ENCODE results near the gene VAPB.

The VAPB gene

GRCh38 chr20:58483470-58483869, 94.4 kb downstream of the VAPB start (continued):
- TF ChIP-seq, protein P1, sequence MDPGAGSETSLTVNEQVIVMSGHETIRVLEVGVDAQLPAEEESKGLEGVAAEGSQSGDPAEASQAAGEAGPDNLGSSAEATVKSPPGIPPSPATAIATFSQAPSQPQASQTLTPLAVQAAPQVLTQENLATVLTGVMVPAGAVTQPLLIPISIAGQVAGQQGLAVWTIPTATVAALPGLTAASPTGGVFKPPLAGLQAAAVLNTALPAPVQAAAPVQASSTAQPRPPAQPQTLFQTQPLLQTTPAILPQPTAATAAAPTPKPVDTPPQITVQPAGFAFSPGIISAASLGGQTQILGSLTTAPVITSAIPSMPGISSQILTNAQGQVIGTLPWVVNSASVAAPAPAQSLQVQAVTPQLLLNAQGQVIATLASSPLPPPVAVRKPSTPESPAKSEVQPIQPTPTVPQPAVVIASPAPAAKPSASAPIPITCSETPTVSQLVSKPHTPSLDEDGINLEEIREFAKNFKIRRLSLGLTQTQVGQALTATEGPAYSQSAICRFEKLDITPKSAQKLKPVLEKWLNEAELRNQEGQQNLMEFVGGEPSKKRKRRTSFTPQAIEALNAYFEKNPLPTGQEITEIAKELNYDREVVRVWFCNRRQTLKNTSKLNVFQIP (CRISPR knock-in tag; IDR thresholded peaks at IDR 0.05; ENCODE audit: borderline replicate concordance, low read depth) = no peak
- no peak for TF ChIP-seq PPARA (CRISPR knock-in tag; IDR thresholded peaks at IDR 0.05; ENCODE audit: borderline replicate concordance)
- no peak for TF ChIP-seq ZC3H10 (CRISPR knock-in tag; IDR thresholded peaks at IDR 0.05)

GRCh38 chr20:58485393-58485792, 96.4 kb downstream of the VAPB start:
- TF ChIP-seq PPARA (CRISPR knock-in tag; IDR thresholded peaks at IDR 0.05; ENCODE audit: borderline replicate concordance) = no peak
- TF ChIP-seq BACH2 (CRISPR knock-in tag; IDR thresholded peaks at IDR 0.05; ENCODE audit: borderline replicate concordance) = no peak
- no peak for TF ChIP-seq RARB (CRISPR knock-in tag; IDR thresholded peaks at IDR 0.05)
- TF ChIP-seq, protein P2, sequence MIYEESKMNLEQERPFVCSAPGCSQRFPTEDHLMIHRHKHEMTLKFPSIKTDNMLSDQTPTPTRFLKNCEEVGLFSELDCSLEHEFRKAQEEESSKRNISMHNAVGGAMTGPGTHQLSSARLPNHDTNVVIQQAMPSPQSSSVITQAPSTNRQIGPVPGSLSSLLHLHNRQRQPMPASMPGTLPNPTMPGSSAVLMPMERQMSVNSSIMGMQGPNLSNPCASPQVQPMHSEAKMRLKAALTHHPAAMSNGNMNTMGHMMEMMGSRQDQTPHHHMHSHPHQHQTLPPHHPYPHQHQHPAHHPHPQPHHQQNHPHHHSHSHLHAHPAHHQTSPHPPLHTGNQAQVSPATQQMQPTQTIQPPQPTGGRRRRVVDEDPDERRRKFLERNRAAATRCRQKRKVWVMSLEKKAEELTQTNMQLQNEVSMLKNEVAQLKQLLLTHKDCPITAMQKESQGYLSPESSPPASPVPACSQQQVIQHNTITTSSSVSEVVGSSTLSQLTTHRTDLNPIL (CRISPR knock-in tag; IDR thresholded peaks at IDR 0.05; ENCODE audit: low read depth) = no peak
- TF ChIP-seq CSDC2 (CRISPR knock-in tag; IDR thresholded peaks at IDR 0.05) = no peak
- TF ChIP-seq ZNF8 (CRISPR knock-in tag; IDR thresholded peaks at IDR 0.05) = no peak
- no peak for TF ChIP-seq OSR1 (CRISPR knock-in tag; IDR thresholded peaks at IDR 0.05)
- no peak for TF ChIP-seq ARNTL (CRISPR knock-in tag; IDR thresholded peaks at IDR 0.05; ENCODE audit: borderline replicate concordance, low read depth)
- no peak for TF ChIP-seq SNAI2 (CRISPR knock-in tag; IDR thresholded peaks at IDR 0.05)
- TF ChIP-seq, protein P3, sequence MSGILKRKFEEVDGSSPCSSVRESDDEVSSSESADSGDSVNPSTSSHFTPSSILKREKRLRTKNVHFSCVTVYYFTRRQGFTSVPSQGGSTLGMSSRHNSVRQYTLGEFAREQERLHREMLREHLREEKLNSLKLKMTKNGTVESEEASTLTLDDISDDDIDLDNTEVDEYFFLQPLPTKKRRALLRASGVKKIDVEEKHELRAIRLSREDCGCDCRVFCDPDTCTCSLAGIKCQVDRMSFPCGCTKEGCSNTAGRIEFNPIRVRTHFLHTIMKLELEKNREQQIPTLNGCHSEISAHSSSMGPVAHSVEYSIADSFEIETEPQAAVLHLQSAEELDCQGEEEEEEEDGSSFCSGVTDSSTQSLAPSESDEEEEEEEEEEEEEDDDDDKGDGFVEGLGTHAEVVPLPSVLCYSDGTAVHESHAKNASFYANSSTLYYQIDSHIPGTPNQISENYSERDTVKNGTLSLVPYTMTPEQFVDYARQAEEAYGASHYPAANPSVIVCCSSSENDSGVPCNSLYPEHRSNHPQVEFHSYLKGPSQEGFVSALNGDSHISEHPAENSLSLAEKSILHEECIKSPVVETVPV (CRISPR knock-in tag; IDR thresholded peaks at IDR 0.05) = no peak
- no peak for TF ChIP-seq ZC3H10 (CRISPR knock-in tag; IDR thresholded peaks at IDR 0.05)
- no peak for TF ChIP-seq ZFP30 (CRISPR knock-in tag; IDR thresholded peaks at IDR 0.05)
- TF ChIP-seq ZNF70 (CRISPR knock-in tag; IDR thresholded peaks at IDR 0.05) = no peak
- TF ChIP-seq GLIS3 (CRISPR knock-in tag; IDR thresholded peaks at IDR 0.05) = no peak
- no peak for ATAC-seq

GRCh38 chr20:58486207-58486606, 97.2 kb downstream of the VAPB start:
- ATAC-seq = no peak
- no peak for TF ChIP-seq BACH2 (CRISPR knock-in tag; IDR thresholded peaks at IDR 0.05; ENCODE audit: borderline replicate concordance)
- peak; percentile 99 for TF ChIP-seq ZFP30 (CRISPR knock-in tag; IDR thresholded peaks at IDR 0.05)

GRCh38 chr20:58492074-58492718, 103.2 kb downstream of the VAPB start:
- ATAC-seq = no peak
- no peak for TF ChIP-seq ZNF565 (CRISPR knock-in tag; conservative IDR thresholded peaks at IDR 0.05; ENCODE audit: low read depth)
- no peak for TF ChIP-seq ZNF8 (CRISPR knock-in tag; IDR thresholded peaks at IDR 0.05)
- TF ChIP-seq SNAI2 (CRISPR knock-in tag; IDR thresholded peaks at IDR 0.05) = no peak
- TF ChIP-seq, protein P3 (CRISPR knock-in tag; IDR thresholded peaks at IDR 0.05) = no peak
- no peak for TF ChIP-seq CSDC2 (CRISPR knock-in tag; IDR thresholded peaks at IDR 0.05)

DNA sequence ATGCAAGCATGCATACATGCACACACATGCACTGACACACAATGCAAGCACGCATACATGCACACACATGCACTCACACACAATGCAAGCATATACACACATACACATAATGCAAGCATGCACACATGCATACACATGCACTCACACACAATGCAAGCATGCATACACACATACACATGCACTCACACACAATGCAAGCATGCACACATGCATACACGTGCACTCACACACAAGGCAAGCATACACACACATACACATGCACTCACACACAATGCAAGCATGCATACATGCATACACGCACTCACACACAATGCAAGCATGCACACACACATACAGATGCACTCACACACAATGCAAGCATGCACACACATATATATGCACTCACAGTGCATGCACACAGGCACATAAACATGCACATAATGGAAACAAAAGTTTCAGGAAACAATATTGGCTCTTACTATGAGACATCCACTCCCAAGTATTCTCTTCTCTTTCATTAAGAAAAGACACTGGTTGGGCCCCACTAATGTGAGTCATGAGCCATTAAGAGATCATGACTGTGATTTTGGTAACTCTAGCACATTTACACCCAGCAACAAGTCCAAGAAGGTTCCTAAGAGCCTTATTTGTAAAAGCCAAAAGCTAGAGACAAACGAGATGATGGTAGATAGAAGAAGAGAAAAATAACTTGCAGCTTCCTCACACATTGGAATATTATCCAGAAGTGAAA, 103.9 kb downstream of the VAPB start:
- no peak for TF ChIP-seq GLIS3 (CRISPR knock-in tag; IDR thresholded peaks at IDR 0.05)
- TF ChIP-seq ESRRG (CRISPR knock-in tag; IDR thresholded peaks at IDR 0.05) = no peak
- TF ChIP-seq OSR1 (CRISPR knock-in tag; IDR thresholded peaks at IDR 0.05) = no peak
- no peak for TF ChIP-seq ZNF70 (CRISPR knock-in tag; IDR thresholded peaks at IDR 0.05)
- TF ChIP-seq TCF4 (CRISPR knock-in tag; IDR thresholded peaks at IDR 0.05; ENCODE audit: borderline replicate concordance) = no peak
- TF ChIP-seq ZNF8 (CRISPR knock-in tag; IDR thresholded peaks at IDR 0.05) = no peak
- TF ChIP-seq ISL1 (CRISPR knock-in tag; IDR thresholded peaks at IDR 0.05) = no peak
- TF ChIP-seq ZNF565 (CRISPR knock-in tag; conservative IDR thresholded peaks at IDR 0.05; ENCODE audit: low read depth) = no peak
- TF ChIP-seq BACH2 (CRISPR knock-in tag; IDR thresholded peaks at IDR 0.05; ENCODE audit: borderline replicate concordance) = no peak
- TF ChIP-seq ZFP30 (CRISPR knock-in tag; IDR thresholded peaks at IDR 0.05) = no peak
- no peak for TF ChIP-seq PPARA (CRISPR knock-in tag; IDR thresholded peaks at IDR 0.05; ENCODE audit: borderline replicate concordance)
- no peak for TF ChIP-seq TSHZ2 (CRISPR knock-in tag; IDR thresholded peaks at IDR 0.05)
- no peak for ATAC-seq
